ENCODE data around the gene SYTL2.
A peak's percentile ranks its signal among the peaks of the same experiment; 100 is the strongest.
"Not testable (repeated sequence)": the region's sequence is repeated elsewhere in the genome, so short reads cannot be mapped to it uniquely, and the experiment has no call there.

SYTL2 gene

GRCh38 chr11:85810871-85811611 is at the start of gene SYTL2:
Gene SYTL2, minus strand, starts transcription at chr11:85811141. Its CDS starts 53,416 bp downstream, at chr11:85757725.
- DNase-seq = peak; percentile 70 to 78

- not testable (repeated sequence) for DNase-seq
Measured at GRCh38 chr11:85859541-85859940, 48.6 kb upstream of the SYTL2 start.

GRCh38 chr11:85857098-85857497 is 46.2 kb upstream of the SYTL2 start:
- DNase-seq = no peak

GRCh38 chr11:85855341-85855656 is 44.4 kb upstream of the SYTL2 start, which contains the start of gene CCDC83:
Gene CCDC83, plus strand, starts transcription at chr11:85855383. Its CDS starts 9,741 bp downstream, at chr11:85865124.
- DNase-seq = no peak

- DNase-seq = peak; percentile 88 to 91
Measured at GRCh38 chr11:85854557-85855340, 43.8 kb upstream of the SYTL2 start.

- no peak for DNase-seq
Measured at GRCh38 chr11:85854212-85854556, 43.2 kb upstream of the SYTL2 start.

- not testable (repeated sequence) for DNase-seq
Measured at GRCh38 chr11:85853541-85853940, 42.6 kb upstream of the SYTL2 start.

GRCh38 chr11:85852754-85853153 is 41.8 kb upstream of the SYTL2 start:
- not testable (repeated sequence) for DNase-seq

- no peak for DNase-seq
Measured at GRCh38 chr11:85848556-85848955, 37.6 kb upstream of the SYTL2 start.

GRCh38 chr11:85848006-85848405 is 37.1 kb upstream of the SYTL2 start:
- DNase-seq = no peak

GRCh38 chr11:85847436-85847835 is 36.5 kb upstream of the SYTL2 start:
- DNase-seq = no peak

- DNase-seq = no peak
Measured at GRCh38 chr11:85845124-85845631, 34.2 kb upstream of the SYTL2 start.

- no peak for DNase-seq
Measured at GRCh38 chr11:85844439-85845123, 33.6 kb upstream of the SYTL2 start.

- DNase-seq = no peak
Measured at GRCh38 chr11:85843929-85844328, 33.0 kb upstream of the SYTL2 start.

- DNase-seq = not testable (repeated sequence)
Measured at GRCh38 chr11:85840932-85841331, 30.0 kb upstream of the SYTL2 start.

- no peak for DNase-seq
Measured at GRCh38 chr11:85835729-85836128, 24.8 kb upstream of the SYTL2 start.

- no peak for DNase-seq
Measured at GRCh38 chr11:85835263-85835662, 24.3 kb upstream of the SYTL2 start.

GRCh38 chr11:85831050-85831449 is 20.1 kb upstream of the SYTL2 start:
- no peak for DNase-seq

- DNase-seq = no peak
Measured at GRCh38 chr11:85829172-85829571, 18.2 kb upstream of the SYTL2 start.

- no peak for DNase-seq
Measured at GRCh38 chr11:85828640-85828978, 17.7 kb upstream of the SYTL2 start.

- no peak for DNase-seq
Measured at GRCh38 chr11:85827748-85828639, 17.1 kb upstream of the SYTL2 start.

GRCh38 chr11:85826116-85826855 is 15.3 kb upstream of the SYTL2 start:
- no peak for DNase-seq
